Mesenchymal stem cell (in vitro differentiated cells and primary cell): ENCODE data around the gene FHOD3.

Source experiments
- DNase-seq: peaks from one replicate; pipeline ENCODE4 v3.0.0-alpha.2; 2013
- H2AFZ ChIP-seq: one replicate; pipeline ENCODE4 v1.6.1; 2013; ENCODE audit warnings: low read depth, mild to moderate bottlenecking, control low read depth, inconsistent platforms, low read length, moderate library complexity
- H2AK5ac ChIP-seq: 2 replicates; pipeline ENCODE4 v1.6.1; 2013; ENCODE audit warnings: low read length, moderate library complexity, mild to moderate bottlenecking, inconsistent platforms; ENCODE audit not compliant: severe bottlenecking
- H2BK120ac ChIP-seq: one replicate; pipeline ENCODE4 v1.6.1; 2013; ENCODE audit warnings: low read depth, mild to moderate bottlenecking, inconsistent platforms, low read length, moderate library complexity
- H2BK12ac ChIP-seq, 2 experiments: one replicate each; pipeline ENCODE4 v1.6.1; 2013; ENCODE audit warnings: inconsistent platforms in 2 of 2, low read length in 2 of 2, mild to moderate bottlenecking in 2 of 2, moderate library complexity in 2 of 2, control low read depth in 1 of 2
- H2BK15ac ChIP-seq: one replicate; pipeline ENCODE4 v1.6.1; 2013; ENCODE audit warnings: mild to moderate bottlenecking, low read depth, inconsistent platforms; ENCODE audit not compliant: poor library complexity, severe bottlenecking
- H2BK5ac ChIP-seq: 2 replicates; pipeline ENCODE4 v1.6.1; 2013; ENCODE audit warnings: low read depth, mild to moderate bottlenecking, low read length, control low read depth, inconsistent platforms; ENCODE audit not compliant: poor library complexity, severe bottlenecking
- H3K14ac ChIP-seq, 2 experiments: one replicate each; pipeline ENCODE4 v1.6.1; 2013; ENCODE audit warnings: inconsistent platforms in 2 of 2, low read length in 2 of 2, control low read depth in 1 of 2, mild to moderate bottlenecking in 1 of 2, moderate library complexity in 1 of 2
- H3K18ac ChIP-seq, 2 experiments: one replicate each; pipeline ENCODE4 v1.6.1; 2013; ENCODE audit warnings: inconsistent platforms in 2 of 2, low read length in 2 of 2, control low read depth in 1 of 2, low read depth in 1 of 2, mild to moderate bottlenecking in 1 of 2
- H3K23ac ChIP-seq, 2 experiments: one replicate each; pipeline ENCODE4 v1.6.1; 2013; ENCODE audit warnings: inconsistent platforms in 2 of 2, low read length in 2 of 2, mild to moderate bottlenecking in 2 of 2, moderate library complexity in 2 of 2, control low read depth in 1 of 2
- H3K27ac ChIP-seq: 2 replicates; pipeline ENCODE4 v1.5.1; 2013; ENCODE audit warnings: mild to moderate bottlenecking, moderate library complexity, low read length, control low read depth, inconsistent platforms; ENCODE audit not compliant: poor library complexity, severe bottlenecking
- H3K27me3 ChIP-seq, 2 experiments: 2 replicates each; pipeline versions ENCODE4 v1.6.1 to v1.7.0; 2013; ENCODE audit warnings: low read length in 2 of 2, mild to moderate bottlenecking in 2 of 2, moderate library complexity in 2 of 2, control low read depth in 1 of 2, inconsistent platforms in 1 of 2; ENCODE audit not compliant: control insufficient read depth in 1 of 2, insufficient read depth in 1 of 2
- H3K36me3 ChIP-seq, 2 experiments: 2 replicates each; pipeline versions ENCODE4 v1.6.1 to v1.7.0; 2013; ENCODE audit warnings: low read length in 2 of 2, control low read depth in 1 of 2, inconsistent platforms in 1 of 2, low read depth in 1 of 2, mild to moderate bottlenecking in 1 of 2; ENCODE audit not compliant: insufficient read depth in 2 of 2, control insufficient read depth in 1 of 2
- H3K4ac ChIP-seq, 2 experiments: one replicate each; pipeline ENCODE4 v1.6.1; 2013; ENCODE audit warnings: inconsistent platforms in 2 of 2, low read length in 2 of 2, mild to moderate bottlenecking in 2 of 2, moderate library complexity in 2 of 2, control low read depth in 1 of 2, low read depth in 1 of 2
- H3K4me1 ChIP-seq: 2 replicates; pipeline ENCODE4 v1.6.1; 2013; ENCODE audit warnings: low read depth, low read length, control low read depth; ENCODE audit not compliant: control insufficient read depth, insufficient read depth
- H3K4me2 ChIP-seq: 2 replicates; pipeline ENCODE4 v1.6.1; 2013; ENCODE audit warnings: low read length, mild to moderate bottlenecking, inconsistent platforms; ENCODE audit not compliant: poor library complexity, severe bottlenecking
- H3K4me3 ChIP-seq, 2 experiments: 2 replicates each; pipeline versions ENCODE4 v1.5.1 to v1.7.0; 2013; ENCODE audit warnings: low read length in 2 of 2, mild to moderate bottlenecking in 2 of 2, control low read depth in 1 of 2, low read depth in 1 of 2; ENCODE audit not compliant: insufficient read depth in 1 of 2
- H3K79me1 ChIP-seq: replicated peaks from 2 replicates; pipeline ENCODE4 v1.6.1; 2013; ENCODE audit warnings: mild to moderate bottlenecking, control low read depth, low read length, inconsistent platforms; ENCODE audit not compliant: poor library complexity, severe bottlenecking
- H3K9ac ChIP-seq: 2 replicates; pipeline ENCODE4 v1.7.0; 2013; ENCODE audit warnings: mild to moderate bottlenecking, low read length, moderate library complexity
- H3K9me3 ChIP-seq: 2 replicates; pipeline ENCODE4 v1.7.0; 2013; ENCODE audit warnings: mild to moderate bottlenecking, low read length; ENCODE audit not compliant: control insufficient read depth
- H4K8ac ChIP-seq: one replicate; pipeline ENCODE4 v1.6.1; 2013; ENCODE audit warnings: inconsistent platforms, mild to moderate bottlenecking, low read length, moderate library complexity
- H4K91ac ChIP-seq: one replicate; pipeline ENCODE4 v1.6.1; 2013; ENCODE audit warnings: mild to moderate bottlenecking, low read length, inconsistent platforms
- WGBS: methylation state at CpG from one replicate; pipeline ENCODE4 v1.1.7; 2013; ENCODE audit warnings: mixed read lengths; 5-methylcytosine and 5-hydroxymethylcytosine counted together

Gene FHOD3

GRCh38 chr18:36808681-36809080 lies 511.2 kb downstream of the FHOD3 start:
- H3K4me1 ChIP-seq = no peaks in the 10 kb centered on the region
- no peak overlapping the region for H4K91ac ChIP-seq
- peak overlapping the region; percentile 6 for H3K9ac ChIP-seq
- H4K8ac ChIP-seq = no peak overlapping the region
- no peak overlapping the region for H3K4me3 ChIP-seq
- no peaks in the 10 kb centered on the region for H3K9me3 ChIP-seq
- no peak overlapping the region for H2BK120ac ChIP-seq
- peaks cover 32% of the 10 kb centered on the region for H3K79me1 ChIP-seq
- no peak overlapping the region for H2AK5ac ChIP-seq
- H2BK12ac ChIP-seq = no peak overlapping the region
- H2BK5ac ChIP-seq = no peak overlapping the region
- H3K4me2 ChIP-seq = no peak overlapping the region
- WGBS = 63% methylated on average over 2 of the region's 2 CpGs
- H2AFZ ChIP-seq = no peak overlapping the region
- no peaks in the 10 kb centered on the region for H3K27me3 ChIP-seq
- no peak overlapping the region for H2BK15ac ChIP-seq
- H3K14ac ChIP-seq = no peak overlapping the region
- no peak overlapping the region for H3K4ac ChIP-seq
- no peak overlapping the region for H3K18ac ChIP-seq
- H3K23ac ChIP-seq = no peak overlapping the region
- peak overlapping the region; percentile 65 for H3K27ac ChIP-seq
- no peak for DNase-seq
- H3K36me3 ChIP-seq = peaks cover 25 to 52% of the 10 kb centered on the region in 2 experiments

DNA sequence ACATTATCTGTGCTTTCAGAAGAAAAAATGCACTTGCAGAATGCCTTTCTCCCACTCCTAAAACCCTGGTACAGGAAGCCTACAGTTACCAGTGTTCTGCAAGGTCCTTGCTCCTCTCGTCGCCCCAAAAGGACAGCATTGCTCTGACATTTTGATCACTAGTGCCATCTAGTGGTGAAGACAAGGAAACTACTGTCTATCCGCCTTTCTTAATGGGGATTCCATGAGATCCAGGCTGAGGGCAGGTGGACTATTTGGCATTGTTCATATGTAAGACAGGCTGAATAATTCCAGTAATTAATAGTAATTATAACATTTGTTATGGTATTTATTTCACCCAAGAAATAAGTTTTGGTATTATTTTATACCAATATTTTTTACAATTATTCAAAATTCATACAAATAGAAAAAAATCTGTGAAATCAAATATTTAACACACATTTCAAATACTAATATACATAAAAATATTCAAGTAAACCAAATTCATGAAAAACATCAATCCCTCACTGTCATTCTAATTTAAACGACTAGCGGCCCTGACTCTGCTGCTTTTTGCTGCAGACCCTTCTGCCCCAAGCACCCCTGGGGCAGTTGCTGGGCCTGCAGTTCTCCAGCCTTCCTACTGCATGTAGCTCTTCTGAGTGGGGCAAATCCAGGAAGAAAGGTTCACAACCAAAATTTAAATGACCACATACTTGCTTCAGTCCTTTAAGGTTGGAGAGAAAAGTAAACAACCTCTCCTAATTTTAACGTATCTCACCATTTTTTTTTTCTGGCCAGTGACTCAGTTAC lies 512.3 kb downstream of the FHOD3 start:
- H4K91ac ChIP-seq = no peak overlapping the region
- no peak overlapping the region for H2AFZ ChIP-seq
- 50% methylated on average over 6 of the region's 6 CpGs for WGBS
- no peak overlapping the region for H2BK5ac ChIP-seq
- H3K23ac ChIP-seq = no peak overlapping the region
- no peaks in the 10 kb centered on the region for H3K27me3 ChIP-seq
- DNase-seq = peak; percentile 77
- H3K9ac ChIP-seq = peak overlapping the region; percentile 6
- no peak overlapping the region for H3K14ac ChIP-seq
- H4K8ac ChIP-seq = no peak overlapping the region
- H3K4ac ChIP-seq = no peak overlapping the region
- H3K4me1 ChIP-seq = no peaks in the 10 kb centered on the region
- no peak overlapping the region for H2BK15ac ChIP-seq
- H3K18ac ChIP-seq = no peak overlapping the region
- no peak overlapping the region for H3K4me3 ChIP-seq
- no peak overlapping the region for H2BK120ac ChIP-seq
- H3K4me2 ChIP-seq = no peak overlapping the region
- peaks cover 22 to 47% of the 10 kb centered on the region in 2 experiments for H3K36me3 ChIP-seq
- no peak overlapping the region for H2AK5ac ChIP-seq
- H3K27ac ChIP-seq = peak overlapping the region; percentile 58
- H3K79me1 ChIP-seq = peaks cover 27% of the 10 kb centered on the region
- H2BK12ac ChIP-seq = no peak overlapping the region
- no peaks in the 10 kb centered on the region for H3K9me3 ChIP-seq

DNA sequence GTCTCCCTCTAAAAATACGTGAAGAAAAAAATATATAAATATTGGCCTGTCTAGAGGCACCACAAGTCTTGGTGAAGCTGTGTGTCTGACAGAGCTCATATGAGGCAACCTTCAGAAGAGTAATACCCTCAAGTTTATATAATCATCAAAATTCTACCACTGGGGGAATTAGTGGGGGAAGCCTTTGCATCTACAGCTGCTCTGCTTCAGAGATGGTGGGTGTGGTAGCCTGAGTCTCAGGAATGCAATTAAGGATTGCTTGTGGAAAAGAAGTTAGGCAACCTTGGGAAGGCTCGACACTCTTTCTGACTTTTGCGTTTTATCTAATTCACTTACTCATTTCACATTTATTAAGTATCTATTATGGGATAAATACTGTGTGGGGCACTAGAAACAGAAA lies 513.9 kb downstream of the FHOD3 start:
- Histone ChIP-seq H3K23ac (no peak overlapping the region), H3K4me2 (no peak overlapping the region), H2AFZ (no peak overlapping the region), H3K36me3 (peaks cover 19 to 42% of the 10 kb centered on the region in 2 experiments), H3K4me1 (peaks cover 2% of the 10 kb centered on the region), H3K79me1 (peaks cover 24% of the 10 kb centered on the region), H4K8ac (no peak overlapping the region), H2BK15ac (no peak overlapping the region), H4K91ac (no peak overlapping the region), H3K9me3 (no peaks in the 10 kb centered on the region), H3K4ac (no peak overlapping the region), H3K9ac (no peak overlapping the region), H3K14ac (no peak overlapping the region), H3K18ac (no peak overlapping the region), H3K27me3 (no peaks in the 10 kb centered on the region), H2BK12ac (no peak overlapping the region), H2AK5ac (no peak overlapping the region), H3K4me3 (peak overlapping the region in 1 of 2 experiments; percentile 2), H3K27ac (no peak overlapping the region), H2BK5ac (no peak overlapping the region), H2BK120ac (no peak overlapping the region)
- no CpG with 5 or more reads among the region's 3 CpGs for WGBS
- no peak for DNase-seq

DNA sequence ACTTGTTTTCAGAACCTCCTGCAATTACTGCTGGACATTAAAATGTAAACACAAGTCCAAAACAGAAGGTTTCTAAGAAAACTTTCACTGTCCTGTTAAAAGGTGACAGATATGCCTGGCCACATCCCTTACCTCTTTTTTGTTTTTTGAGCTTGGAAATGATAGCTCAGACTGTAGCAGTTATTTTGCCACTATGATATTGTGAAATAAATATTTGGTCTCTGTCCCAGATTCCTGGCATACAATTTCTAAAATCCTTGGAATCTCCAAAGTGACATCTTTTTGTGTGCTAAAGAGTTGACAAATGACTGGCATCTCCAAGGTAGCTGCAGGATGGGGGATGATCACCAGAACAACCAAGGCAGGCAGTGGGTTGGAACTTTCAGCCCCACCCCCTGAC lies 514.4 kb downstream of the FHOD3 start:
- Histone ChIP-seq H2BK120ac (no peak overlapping the region), H3K4me1 (peaks cover 2% of the 10 kb centered on the region), H3K36me3 (peaks cover 22 to 43% of the 10 kb centered on the region in 2 experiments), H3K4me2 (no peak overlapping the region), H3K79me1 (peaks cover 23% of the 10 kb centered on the region), H3K14ac (no peak overlapping the region), H2AK5ac (no peak overlapping the region), H3K4ac (no peak overlapping the region), H3K9me3 (no peaks in the 10 kb centered on the region), H3K27ac (no peak overlapping the region), H3K18ac (no peak overlapping the region), H2BK15ac (no peak overlapping the region), H3K23ac (no peak overlapping the region), H2BK12ac (no peak overlapping the region), H2BK5ac (no peak overlapping the region), H4K8ac (no peak overlapping the region), H2AFZ (no peak overlapping the region), H4K91ac (no peak overlapping the region), H3K4me3 (peak overlapping the region in 1 of 2 experiments; percentile 2), H3K9ac (no peak overlapping the region), H3K27me3 (no peaks in the 10 kb centered on the region)
- no peak for DNase-seq
